GM23338 (cell line): Measurements from ENCODE around the gene RPL13. TPM values are rescaled to one million over a fixed set of nuclear protein-coding genes. Genes with fewer than 3 reads are reported as not detected.

Experiments used
- ATAC-seq: fragments of 200-7000 bp; cut with Tn5 transposase; 3 replicates; pipeline ENCODE4 v1.9.1; 2020
- DNase-seq: peaks from one replicate; pipeline ENCODE4 v3.0.0-alpha.2; 2015; ENCODE audit warnings: low spot score
- H2AFZ ChIP-seq: fragments of 200-600 bp; sonication (generic); 2 replicates; pipeline ENCODE4 v1.8.0; 2016; ENCODE audit warnings: antibody characterized with exemption, mild to moderate bottlenecking, moderate library complexity
- H3F3A ChIP-seq: fragments of 200-600 bp; sonication (generic); replicated peaks from 2 replicates; pipeline ENCODE4 v1.8.0; 2017; ENCODE audit warnings: antibody characterized with exemption, mixed run types, low read depth
- H3K27ac ChIP-seq: fragments of 200-600 bp; sonication (generic); 2 replicates; pipeline ENCODE4 v1.6.1; 2016; ENCODE audit warnings: low read depth
- H3K27me3 ChIP-seq: fragments of 200-600 bp; sonication (generic); 2 replicates; pipeline ENCODE4 v1.8.0; 2016; ENCODE audit warnings: mild to moderate bottlenecking, mixed run types, moderate library complexity; ENCODE audit not compliant: insufficient read depth
- H3K36me3 ChIP-seq: fragments of 200-600 bp; sonication (generic); 2 replicates; pipeline ENCODE4 v1.8.0; 2016; ENCODE audit warnings: mild to moderate bottlenecking; ENCODE audit not compliant: insufficient read depth
- H3K4me1 ChIP-seq: fragments of 200-600 bp; sonication (generic); 2 replicates; pipeline ENCODE4 v1.8.0; 2016; ENCODE audit warnings: mild to moderate bottlenecking, moderate library complexity; ENCODE audit not compliant: insufficient read depth
- H3K4me2 ChIP-seq: fragments of 200-600 bp; sonication (generic); 2 replicates; pipeline ENCODE4 v1.7.1; 2017; ENCODE audit warnings: mixed run types
- H3K4me3 ChIP-seq: fragments of 200-600 bp; sonication (generic); 2 replicates; pipeline ENCODE4 v1.6.1; 2016; ENCODE audit warnings: mixed run types
- H3K79me2 ChIP-seq: fragments of 200-600 bp; sonication (generic); replicated peaks from 2 replicates; pipeline ENCODE4 v1.8.0; 2017; ENCODE audit warnings: mild to moderate bottlenecking; ENCODE audit not compliant: insufficient read depth
- H3K9me2 ChIP-seq: fragments of 200-600 bp; sonication (generic); 2 replicates; pipeline ENCODE4 v1.8.0; 2017; ENCODE audit not compliant: insufficient read depth
- H4K20me1 ChIP-seq: fragments of 200-600 bp; sonication (generic); replicated peaks from 2 replicates; pipeline ENCODE4 v1.8.0; 2017; ENCODE audit warnings: mild to moderate bottlenecking; ENCODE audit not compliant: insufficient read depth
- H3K27ac Mint-ChIP-seq: 2 replicates; pipeline ENCODE4 v1.8.0; 2020; ENCODE audit warnings: inconsistent platforms, mild to moderate bottlenecking, moderate library complexity, mixed read lengths
- H3K27me3 Mint-ChIP-seq: 3 replicates; pipeline ENCODE4 v1.8.0; 2022; ENCODE audit warnings: low read depth, mild to moderate bottlenecking, moderate library complexity, mixed read lengths, inconsistent platforms; ENCODE audit not compliant: insufficient read depth, poor library complexity
- H3K36me3 Mint-ChIP-seq: 3 replicates; pipeline ENCODE4 v1.8.0; 2021; ENCODE audit warnings: low read depth, mild to moderate bottlenecking, inconsistent platforms, moderate library complexity, mixed read lengths
- H3K4me1 Mint-ChIP-seq: 3 replicates; pipeline ENCODE4 v1.8.0; 2020; ENCODE audit warnings: mild to moderate bottlenecking, inconsistent platforms, mixed read lengths
- H3K4me3 Mint-ChIP-seq: 3 replicates; pipeline ENCODE4 v1.8.0; 2021; ENCODE audit warnings: moderate library complexity, mild to moderate bottlenecking, inconsistent platforms, mixed read lengths
- H3K9me3 Mint-ChIP-seq: 3 replicates; pipeline ENCODE4 v1.8.0; 2020; ENCODE audit warnings: moderate library complexity, mild to moderate bottlenecking, inconsistent platforms, mixed read lengths
- EZH2 ChIP-seq: fragments of 200-600 bp; sonication (generic); IDR thresholded peaks from one replicate; pipeline ENCODE4 v1.8.0; 2017; ENCODE audit warnings: antibody characterized with exemption, mild to moderate bottlenecking, low read depth; ENCODE audit not compliant: unreplicated experiment
- JUNB ChIP-seq: IDR thresholded peaks from one replicate; pipeline ENCODE4 v1.6.1; 2016; ENCODE audit warnings: antibody characterized with exemption; ENCODE audit not compliant: unreplicated experiment
- POLR2AphosphoS5 ChIP-seq: IDR thresholded peaks from 2 replicates; pipeline ENCODE4 v1.6.1; 2016; ENCODE audit warnings: antibody characterized with exemption, low read depth
- STAT1 ChIP-seq: IDR thresholded peaks from one replicate; pipeline ENCODE4 v1.6.1; 2016; ENCODE audit warnings: antibody characterized with exemption; ENCODE audit not compliant: unreplicated experiment
- ZNF114 ChIP-seq: fragments of 250-450 bp; sonication (Bioruptor Pico); IDR thresholded peaks from 2 replicates; pipeline ENCODE4 v1.5.0; 2020; ENCODE audit warnings: mild to moderate bottlenecking, moderate library complexity
- polyA plus RNA-seq: library from polyadenylated mRNA; unstranded; fragments of >200 nt; fragmentation: Nextera tagmentation; extraction: Ambion mirVana; gene quantifications from 2 replicates; pipeline ENCODE4 v1.2.1, GENCODE V29; 2016
- total RNA-seq: library from RNA; depleted of rRNA; stranded (reverse); fragments of >200 nt; shearing (Covaris generic); gene quantifications from 2 replicates; pipeline ENCODE4 v1.2.3, GENCODE V29; 2014
- TF ChIP-seq, protein P1 (sequence below), 2 experiments: fragments of 200-600 bp in 1 of 2; sonication (generic) in 1 of 2; conservative IDR thresholded peaks; 2 replicates each; pipeline versions ENCODE4 v1.5.1 to v1.6.1; 2016 to 2017; ENCODE audit warnings: antibody characterized with exemption in 2 of 2, low read depth in 2 of 2, mild to moderate bottlenecking in 2 of 2, moderate library complexity in 1 of 2
- TF ChIP-seq, protein P2 (sequence below): IDR thresholded peaks from one replicate; pipeline ENCODE4 v1.6.1; 2018; ENCODE audit warnings: antibody characterized with exemption; ENCODE audit not compliant: unreplicated experiment
- TF ChIP-seq, protein P3 (sequence below): IDR thresholded peaks from 2 replicates; pipeline ENCODE4 v1.6.1; 2016; ENCODE audit warnings: antibody characterized with exemption

RPL13 gene
- total and polyA plus RNA-seq, 2 experiments from 2014 or later, result 3,489 to 3,617 TPM

DNA sequence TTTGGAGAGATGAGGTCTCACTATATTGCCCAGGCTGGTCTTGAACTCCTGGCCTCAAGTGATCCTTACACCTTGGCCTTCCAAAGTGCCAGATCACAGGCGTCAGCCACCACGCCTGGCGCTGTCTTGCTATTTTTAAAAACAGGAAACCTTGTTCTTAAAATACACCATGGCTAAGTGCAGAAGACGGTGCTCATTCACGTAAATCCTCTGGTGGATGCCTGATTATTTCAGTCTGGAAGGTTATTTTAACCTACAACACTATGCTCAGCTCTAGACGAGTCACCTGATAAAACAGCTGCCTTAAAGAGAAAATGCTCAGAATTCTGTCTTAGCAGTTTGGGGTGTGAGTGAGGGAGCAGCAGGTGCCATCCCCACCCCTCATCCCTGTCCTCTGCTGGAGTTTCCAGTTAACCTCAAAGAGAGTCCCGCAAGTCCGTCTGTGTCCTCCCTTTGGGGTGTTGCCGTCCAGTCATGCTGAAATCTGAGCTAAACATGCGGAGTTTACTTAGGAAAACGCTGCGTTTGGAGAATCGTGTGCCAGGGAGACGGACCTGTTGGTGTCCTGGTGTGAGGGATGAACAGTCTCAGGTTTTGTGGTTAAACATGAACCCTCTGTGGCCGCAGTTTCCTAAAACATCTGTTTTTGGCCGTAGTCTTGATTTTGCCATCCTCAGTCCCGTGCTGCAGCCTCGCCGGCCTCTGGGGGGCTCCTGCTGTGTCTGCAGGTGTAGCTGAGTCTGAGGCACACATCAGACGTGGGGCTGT is 35.2 kb upstream of the RPL13 start:
- no peaks in the 10 kb centered on the region; the same call in 2 of the 3 replicates for H3K4me1 Mint-ChIP-seq
- H3K9me2 ChIP-seq, result no peaks in the 10 kb centered on the region
- no peaks in the 10 kb centered on the region for H3K9me3 Mint-ChIP-seq
- no peak overlapping the region for H3K4me3 Mint-ChIP-seq
- H3K79me2 ChIP-seq, result peaks cover 46% of the 10 kb centered on the region
- no peaks in the 10 kb centered on the region for H3K4me1 ChIP-seq
- H3K27ac Mint-ChIP-seq, result no peak overlapping the region
- peaks cover 22% of the 10 kb centered on the region; the same call in 1 of the 2 replicates for H3F3A ChIP-seq
- no peak overlapping the region for H3K4me3 ChIP-seq
- peaks cover 77% of the 10 kb centered on the region for H3K36me3 Mint-ChIP-seq
- H4K20me1 ChIP-seq, result peaks cover 18% of the 10 kb centered on the region
- H3K4me2 ChIP-seq, result no peak overlapping the region
- DNase-seq (no peak), ATAC-seq (peak; percentile 41)
- H2AFZ ChIP-seq, result no peak overlapping the region
- no peak overlapping the region for H3K27ac ChIP-seq
- H3K27me3 Mint-ChIP-seq, result peaks cover 3% of the 10 kb centered on the region
- TF ChIP-seq STAT1, result no peak
- TF ChIP-seq, protein P1, sequence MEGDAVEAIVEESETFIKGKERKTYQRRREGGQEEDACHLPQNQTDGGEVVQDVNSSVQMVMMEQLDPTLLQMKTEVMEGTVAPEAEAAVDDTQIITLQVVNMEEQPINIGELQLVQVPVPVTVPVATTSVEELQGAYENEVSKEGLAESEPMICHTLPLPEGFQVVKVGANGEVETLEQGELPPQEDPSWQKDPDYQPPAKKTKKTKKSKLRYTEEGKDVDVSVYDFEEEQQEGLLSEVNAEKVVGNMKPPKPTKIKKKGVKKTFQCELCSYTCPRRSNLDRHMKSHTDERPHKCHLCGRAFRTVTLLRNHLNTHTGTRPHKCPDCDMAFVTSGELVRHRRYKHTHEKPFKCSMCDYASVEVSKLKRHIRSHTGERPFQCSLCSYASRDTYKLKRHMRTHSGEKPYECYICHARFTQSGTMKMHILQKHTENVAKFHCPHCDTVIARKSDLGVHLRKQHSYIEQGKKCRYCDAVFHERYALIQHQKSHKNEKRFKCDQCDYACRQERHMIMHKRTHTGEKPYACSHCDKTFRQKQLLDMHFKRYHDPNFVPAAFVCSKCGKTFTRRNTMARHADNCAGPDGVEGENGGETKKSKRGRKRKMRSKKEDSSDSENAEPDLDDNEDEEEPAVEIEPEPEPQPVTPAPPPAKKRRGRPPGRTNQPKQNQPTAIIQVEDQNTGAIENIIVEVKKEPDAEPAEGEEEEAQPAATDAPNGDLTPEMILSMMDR (conservative IDR thresholded peaks at IDR 0.05; ENCODE audit: low read depth in 2 of 2), result 0 out of 4 replicates have a peak, but pooled peaks have one; percentile 5 to 13
- peaks cover 42% of the 10 kb centered on the region for H3K36me3 ChIP-seq
- no peaks in the 10 kb centered on the region for H3K27me3 ChIP-seq

DNA sequence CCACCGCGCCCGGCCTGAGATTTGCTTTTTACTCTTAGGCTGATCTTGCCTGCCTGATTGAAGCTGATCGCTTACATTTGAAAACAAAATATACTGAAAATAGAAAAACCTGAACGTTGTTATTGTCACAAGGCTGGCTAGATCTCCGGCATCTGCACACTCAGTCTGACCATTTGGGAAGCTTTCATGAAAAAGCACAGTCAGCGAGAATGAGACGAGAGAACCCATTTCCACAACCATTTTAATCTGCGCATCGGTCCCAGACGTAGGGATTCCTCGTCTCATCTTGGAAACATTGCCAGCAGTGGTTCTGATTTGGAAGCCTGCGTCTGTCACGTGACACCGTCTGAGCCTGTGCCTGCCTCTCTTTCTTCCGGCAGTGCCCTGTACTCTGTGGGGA is 31.4 kb upstream of the RPL13 start:
- Histone ChIP-seq H3K4me1 (no peaks in the 10 kb centered on the region), H3K27me3 (no peaks in the 10 kb centered on the region), H3K36me3 (peaks cover 61% of the 10 kb centered on the region), H3F3A (peaks cover 22% of the 10 kb centered on the region; the same call in 1 of the 2 replicates), H3K79me2 (peaks cover 17% of the 10 kb centered on the region), H3K27ac (no peak overlapping the region), H3K4me2 (no peak overlapping the region), H3K9me2 (no peaks in the 10 kb centered on the region), H2AFZ (no peak overlapping the region), H3K4me3 (no peak overlapping the region), H4K20me1 (peaks cover 18% of the 10 kb centered on the region)
- ATAC-seq (no peak), DNase-seq (no peak)
- Mint-ChIP-seq H3K4me1 (no peaks in the 10 kb centered on the region), H3K36me3 (peaks cover 87% of the 10 kb centered on the region), H3K27ac (no peak overlapping the region), H3K4me3 (no peak overlapping the region), H3K9me3 (no peaks in the 10 kb centered on the region), H3K27me3 (no peaks in the 10 kb centered on the region)
- TF ChIP-seq, protein P2, sequence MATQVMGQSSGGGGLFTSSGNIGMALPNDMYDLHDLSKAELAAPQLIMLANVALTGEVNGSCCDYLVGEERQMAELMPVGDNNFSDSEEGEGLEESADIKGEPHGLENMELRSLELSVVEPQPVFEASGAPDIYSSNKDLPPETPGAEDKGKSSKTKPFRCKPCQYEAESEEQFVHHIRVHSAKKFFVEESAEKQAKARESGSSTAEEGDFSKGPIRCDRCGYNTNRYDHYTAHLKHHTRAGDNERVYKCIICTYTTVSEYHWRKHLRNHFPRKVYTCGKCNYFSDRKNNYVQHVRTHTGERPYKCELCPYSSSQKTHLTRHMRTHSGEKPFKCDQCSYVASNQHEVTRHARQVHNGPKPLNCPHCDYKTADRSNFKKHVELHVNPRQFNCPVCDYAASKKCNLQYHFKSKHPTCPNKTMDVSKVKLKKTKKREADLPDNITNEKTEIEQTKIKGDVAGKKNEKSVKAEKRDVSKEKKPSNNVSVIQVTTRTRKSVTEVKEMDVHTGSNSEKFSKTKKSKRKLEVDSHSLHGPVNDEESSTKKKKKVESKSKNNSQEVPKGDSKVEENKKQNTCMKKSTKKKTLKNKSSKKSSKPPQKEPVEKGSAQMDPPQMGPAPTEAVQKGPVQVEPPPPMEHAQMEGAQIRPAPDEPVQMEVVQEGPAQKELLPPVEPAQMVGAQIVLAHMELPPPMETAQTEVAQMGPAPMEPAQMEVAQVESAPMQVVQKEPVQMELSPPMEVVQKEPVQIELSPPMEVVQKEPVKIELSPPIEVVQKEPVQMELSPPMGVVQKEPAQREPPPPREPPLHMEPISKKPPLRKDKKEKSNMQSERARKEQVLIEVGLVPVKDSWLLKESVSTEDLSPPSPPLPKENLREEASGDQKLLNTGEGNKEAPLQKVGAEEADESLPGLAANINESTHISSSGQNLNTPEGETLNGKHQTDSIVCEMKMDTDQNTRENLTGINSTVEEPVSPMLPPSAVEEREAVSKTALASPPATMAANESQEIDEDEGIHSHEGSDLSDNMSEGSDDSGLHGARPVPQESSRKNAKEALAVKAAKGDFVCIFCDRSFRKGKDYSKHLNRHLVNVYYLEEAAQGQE, result no peak
- TF ChIP-seq POLR2AphosphoS5 (no peak), STAT1 (no peak), JUNB (no peak), EZH2 (no peak), ZNF114 (CRISPR knock-in tag) (no peak)
- TF ChIP-seq, protein P1 (conservative IDR thresholded peaks at IDR 0.05; ENCODE audit: low read depth in 2 of 2), result no peak
- TF ChIP-seq, protein P3, sequence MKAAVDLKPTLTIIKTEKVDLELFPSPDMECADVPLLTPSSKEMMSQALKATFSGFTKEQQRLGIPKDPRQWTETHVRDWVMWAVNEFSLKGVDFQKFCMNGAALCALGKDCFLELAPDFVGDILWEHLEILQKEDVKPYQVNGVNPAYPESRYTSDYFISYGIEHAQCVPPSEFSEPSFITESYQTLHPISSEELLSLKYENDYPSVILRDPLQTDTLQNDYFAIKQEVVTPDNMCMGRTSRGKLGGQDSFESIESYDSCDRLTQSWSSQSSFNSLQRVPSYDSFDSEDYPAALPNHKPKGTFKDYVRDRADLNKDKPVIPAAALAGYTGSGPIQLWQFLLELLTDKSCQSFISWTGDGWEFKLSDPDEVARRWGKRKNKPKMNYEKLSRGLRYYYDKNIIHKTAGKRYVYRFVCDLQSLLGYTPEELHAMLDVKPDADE, result no peak
